SU-DHL-6 (cell line): ENCODE results near the gene BMPR2.
"Not testable (repeated sequence)": the region's sequence is repeated elsewhere in the genome, so short reads cannot be mapped to it uniquely, and the experiment has no call there.

Experiments used
- H2AFZ ChIP-seq: fragments of 200-600 bp; sonication (generic); 2 replicates; pipeline ENCODE4 v1.6.1; 2014; ENCODE audit warnings: low read depth, mild to moderate bottlenecking, moderate library complexity, mixed read lengths, antibody characterized with exemption, low read length; ENCODE audit not compliant: severe bottlenecking
- H3F3A ChIP-seq: fragments of 200-600 bp; shearing (Covaris generic); 2 replicates; pipeline ENCODE4 v1.6.0; 2016; ENCODE audit warnings: antibody characterized with exemption, mild to moderate bottlenecking; ENCODE audit not compliant: insufficient read depth
- H3K27ac ChIP-seq: fragments of 200-600 bp; sonication (generic); 2 replicates; pipeline ENCODE4 v1.5.1; 2016; ENCODE audit warnings: low read depth, mild to moderate bottlenecking, low read length, moderate library complexity, mixed read lengths
- H3K27me3 ChIP-seq: fragments of 200-600 bp; sonication (generic), shearing (Covaris generic); 2 replicates; pipeline ENCODE4 v1.6.0; 2014; ENCODE audit warnings: mild to moderate bottlenecking, low read length
- H3K36me3 ChIP-seq: fragments of 200-600 bp; sonication (generic); 2 replicates; pipeline ENCODE4 v1.6.1; 2014; ENCODE audit warnings: mild to moderate bottlenecking, low read length, mixed read lengths
- H3K4me2 ChIP-seq: fragments of 300-600, 200-600 bp; shearing (Covaris generic), sonication (generic); 2 replicates; pipeline ENCODE4 v1.6.0; 2014; ENCODE audit warnings: low read length, low read depth, mild to moderate bottlenecking; ENCODE audit not compliant: poor library complexity, severe bottlenecking
- H3K4me3 ChIP-seq: fragments of 200-600 bp; sonication (generic); 2 replicates; pipeline ENCODE4 v1.5.1; 2014; ENCODE audit warnings: antibody characterized with exemption, low read length, mild to moderate bottlenecking, mixed read lengths; ENCODE audit not compliant: insufficient read depth, poor library complexity, severe bottlenecking
- H3K79me2 ChIP-seq: fragments of 200-600 bp; sonication (generic); 2 replicates; pipeline ENCODE4 v1.6.1; 2014; ENCODE audit warnings: mild to moderate bottlenecking, low read length, moderate library complexity; ENCODE audit not compliant: insufficient read depth
- H3K9ac ChIP-seq: fragments of 200-600 bp; sonication (generic); 2 replicates; pipeline ENCODE4 v1.7.0; 2014; ENCODE audit warnings: mild to moderate bottlenecking, low read length
- H3K9me2 ChIP-seq: fragments of 200-600 bp; sonication (generic); replicated peaks from 2 replicates; pipeline ENCODE4 v1.6.1; 2014; ENCODE audit warnings: low read length; ENCODE audit not compliant: insufficient read depth
- H3K9me3 ChIP-seq: fragments of 200-600 bp; sonication (generic); 2 replicates; pipeline ENCODE4 v1.6.1; 2014; ENCODE audit warnings: low read length, mixed read lengths; ENCODE audit not compliant: insufficient read depth
- H4K20me1 ChIP-seq: fragments of 200-600 bp; sonication (generic); 2 replicates; pipeline ENCODE4 v1.6.1; 2014; ENCODE audit warnings: low read depth, mild to moderate bottlenecking, antibody characterized with exemption, low read length, moderate library complexity, mixed read lengths
- CTCF ChIP-seq: fragments of 200-600 bp; sonication (generic); IDR thresholded peaks from one replicate; pipeline ENCODE4 v1.5.1; 2017; ENCODE audit warnings: antibody characterized with exemption, mild to moderate bottlenecking, low read length, moderate library complexity; ENCODE audit not compliant: insufficient read depth, poor library complexity, severe bottlenecking
- EZH2phosphoT487 ChIP-seq: fragments of 200-600 bp; sonication (generic), shearing (Covaris generic); conservative IDR thresholded peaks from 2 replicates; pipeline ENCODE4 v1.6.1; 2018; ENCODE audit warnings: mild to moderate bottlenecking, antibody characterized with exemption, low read length, moderate library complexity, mixed read lengths

The BMPR2 gene

GRCh38 chr2:202548240-202548639, 172.1 kb downstream of the BMPR2 start:
- Histone ChIP-seq H3K27me3 (no peaks in the 10 kb centered on the region), H3K9me3 (no peaks in the 10 kb centered on the region)
- TF ChIP-seq CTCF = no peak
- TF ChIP-seq EZH2phosphoT487 = no peak

DNA sequence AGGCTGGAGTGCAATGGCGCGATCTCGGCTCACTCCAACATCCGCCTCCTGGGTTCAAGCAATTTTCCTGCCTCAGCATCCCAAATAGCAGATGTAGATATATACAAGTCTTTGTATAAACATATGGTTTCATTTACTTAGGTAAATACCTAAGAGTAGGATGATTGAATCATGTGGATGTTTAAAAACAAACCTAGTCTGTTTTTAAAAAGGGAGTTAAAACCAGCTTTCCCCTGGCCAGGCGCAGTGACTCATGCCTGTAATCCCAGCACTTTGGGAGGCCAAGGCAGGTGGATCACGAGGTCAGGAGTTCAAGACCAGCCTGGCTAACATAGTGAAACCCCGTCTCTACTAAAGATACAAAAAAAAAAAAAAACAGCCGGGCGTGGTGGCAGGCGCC, 174.9 kb downstream of the BMPR2 start:
- H3K9ac ChIP-seq, H3K4me2 ChIP-seq: not testable (repeated sequence)

More at GRCh38 chr2:202548240-202548639, 172.1 kb downstream of the BMPR2 start:
- Histone ChIP-seq H3K27ac (no peak overlapping the region), H3K4me3 (no peak overlapping the region), H3K9me2 (no peaks in the 10 kb centered on the region), H3K4me2 (no peak overlapping the region), H3F3A (no peaks in the 10 kb centered on the region), H3K9ac (no peak overlapping the region), H3K79me2 (no peaks in the 10 kb centered on the region), H2AFZ (no peak overlapping the region), H4K20me1 (no peaks in the 10 kb centered on the region), H3K36me3 (no peaks in the 10 kb centered on the region)

DNA sequence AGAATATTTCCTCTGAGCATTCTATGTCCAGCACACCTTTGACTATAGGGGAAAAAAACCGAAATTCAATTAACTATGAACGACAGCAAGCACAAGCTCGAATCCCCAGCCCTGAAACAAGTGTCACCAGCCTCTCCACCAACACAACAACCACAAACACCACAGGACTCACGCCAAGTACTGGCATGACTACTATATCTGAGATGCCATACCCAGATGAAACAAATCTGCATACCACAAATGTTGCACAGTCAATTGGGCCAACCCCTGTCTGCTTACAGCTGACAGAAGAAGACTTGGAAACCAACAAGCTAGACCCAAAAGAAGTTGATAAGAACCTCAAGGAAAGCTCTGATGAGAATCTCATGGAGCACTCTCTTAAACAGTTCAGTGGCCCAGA, 179.2 kb downstream of the BMPR2 start:
- no peak overlapping the region for H3K27ac ChIP-seq
- H4K20me1 ChIP-seq = no peaks in the 10 kb centered on the region
- H3K9me3 ChIP-seq = no peaks in the 10 kb centered on the region
- no peak overlapping the region for H3K4me2 ChIP-seq
- no peaks in the 10 kb centered on the region for H3K9me2 ChIP-seq
- no peaks in the 10 kb centered on the region for H3F3A ChIP-seq
- H3K4me3 ChIP-seq = no peak overlapping the region
- no peaks in the 10 kb centered on the region for H3K36me3 ChIP-seq
- no peak overlapping the region for H3K9ac ChIP-seq
- H3K79me2 ChIP-seq = no peaks in the 10 kb centered on the region
- H3K27me3 ChIP-seq = no peaks in the 10 kb centered on the region
- no peak for TF ChIP-seq EZH2phosphoT487
- no peak for TF ChIP-seq CTCF
- no peak overlapping the region for H2AFZ ChIP-seq

More for the DNA sequence above, 174.9 kb downstream of the BMPR2 start:
- H4K20me1 ChIP-seq, H3K4me3 ChIP-seq, H3K79me2 ChIP-seq, H3K9me2 ChIP-seq, H3F3A ChIP-seq, H3K9me3 ChIP-seq, H2AFZ ChIP-seq, H3K27ac ChIP-seq, H3K36me3 ChIP-seq, H3K27me3 ChIP-seq: not testable (repeated sequence)

- Histone ChIP-seq H3F3A (no peaks in the 10 kb centered on the region), H3K79me2 (no peaks in the 10 kb centered on the region), H3K4me3 (no peak overlapping the region), H4K20me1 (no peaks in the 10 kb centered on the region), H3K27ac (no peak overlapping the region), H3K27me3 (no peaks in the 10 kb centered on the region), H3K9ac (no peak overlapping the region), H3K36me3 (no peaks in the 10 kb centered on the region), H3K9me2 (no peaks in the 10 kb centered on the region), H3K9me3 (no peaks in the 10 kb centered on the region), H3K4me2 (no peak overlapping the region), H2AFZ (no peak overlapping the region)
- TF ChIP-seq EZH2phosphoT487 (no peak), CTCF (no peak)
These were observed 184.1 kb downstream of the BMPR2 start for GRCh38 chr2:202560200-202560599.
